H9 (cell line): ENCODE results near the gene CCDC91. TPM values are rescaled to one million over a fixed set of nuclear protein-coding genes. Genes with fewer than 3 reads are reported as not detected.

Experiments
- DNase-seq: peaks from one replicate; pipeline ENCODE4 v3.0.0-alpha.2; 2017
- H2AFZ ChIP-seq: one replicate; pipeline ENCODE4 v1.6.1; 2013; ENCODE audit warnings: mild to moderate bottlenecking, low read length, control low read depth, moderate library complexity
- H2AK5ac ChIP-seq: 2 replicates; pipeline ENCODE4 v1.6.1; 2013; ENCODE audit warnings: low read length, control low read depth, mixed read lengths; ENCODE audit not compliant: insufficient read length
- H2BK120ac ChIP-seq: one replicate; pipeline ENCODE4 v1.6.1; 2013; ENCODE audit warnings: low read depth, mild to moderate bottlenecking, low read length, control low read depth, inconsistent platforms; ENCODE audit not compliant: poor library complexity, severe bottlenecking
- H2BK12ac ChIP-seq: 2 replicates; pipeline ENCODE4 v1.6.1; 2013; ENCODE audit warnings: low read length, control low read depth, mixed read lengths, low read depth; ENCODE audit not compliant: insufficient read length
- H2BK15ac ChIP-seq: 2 replicates; pipeline ENCODE4 v1.6.1; 2013; ENCODE audit warnings: low read depth, low read length, control low read depth
- H2BK20ac ChIP-seq: one replicate; pipeline ENCODE4 v1.6.1; 2013; ENCODE audit warnings: low read depth, mild to moderate bottlenecking, low read length, control low read depth, inconsistent platforms; ENCODE audit not compliant: poor library complexity, severe bottlenecking
- H2BK5ac ChIP-seq: 2 replicates; pipeline ENCODE4 v1.6.1; 2013; ENCODE audit warnings: low read length, control low read depth, mixed read lengths; ENCODE audit not compliant: insufficient read length
- H3K14ac ChIP-seq: 2 replicates; pipeline ENCODE4 v1.6.1; 2013; ENCODE audit warnings: low read length, control low read depth; ENCODE audit not compliant: insufficient read depth
- H3K18ac ChIP-seq: 2 replicates; pipeline ENCODE4 v1.6.1; 2013; ENCODE audit warnings: low read depth, mild to moderate bottlenecking, mixed read lengths, low read length, control low read depth; ENCODE audit not compliant: insufficient read length
- H3K23ac ChIP-seq: 2 replicates; pipeline ENCODE4 v1.6.1; 2013; ENCODE audit warnings: low read length, control low read depth, mixed read lengths, low read depth; ENCODE audit not compliant: insufficient read length
- H3K23me2 ChIP-seq: 2 replicates; pipeline ENCODE4 v1.6.1; 2013; ENCODE audit warnings: low read depth, mild to moderate bottlenecking, mixed read lengths, low read length, control low read depth; ENCODE audit not compliant: insufficient read length, poor library complexity, severe bottlenecking
- H3K27ac ChIP-seq: 2 replicates; pipeline ENCODE4 v1.5.1; 2013; ENCODE audit warnings: low read length, control low read depth, mixed read lengths, low read depth; ENCODE audit not compliant: insufficient read length
- H3K27me3 ChIP-seq: 2 replicates; pipeline ENCODE4 v1.6.1; 2013; ENCODE audit warnings: low read length, control low read depth, inconsistent platforms; ENCODE audit not compliant: insufficient read depth
- H3K4ac ChIP-seq: 2 replicates; pipeline ENCODE4 v1.6.1; 2013; ENCODE audit warnings: low read depth, mild to moderate bottlenecking, control low read depth, inconsistent platforms, low read length, moderate library complexity
- H3K4me1 ChIP-seq: 2 replicates; pipeline ENCODE4 v1.6.1; 2013; ENCODE audit warnings: low read length, control low read depth, inconsistent platforms; ENCODE audit not compliant: insufficient read depth
- H3K4me2 ChIP-seq: 2 replicates; pipeline ENCODE4 v1.6.1; 2013; ENCODE audit warnings: low read length, control low read depth, mixed read lengths; ENCODE audit not compliant: insufficient read length, insufficient read depth
- H3K56ac ChIP-seq: 2 replicates; pipeline ENCODE4 v1.6.1; 2013; ENCODE audit warnings: low read depth, mild to moderate bottlenecking, mixed read lengths, low read length, control low read depth; ENCODE audit not compliant: insufficient read length
- H3K79me1 ChIP-seq: 2 replicates; pipeline ENCODE4 v1.6.1; 2013; ENCODE audit warnings: low read depth, mild to moderate bottlenecking, moderate library complexity, low read length, control low read depth, inconsistent platforms; ENCODE audit not compliant: insufficient read depth, poor library complexity, severe bottlenecking
- H3K79me2 ChIP-seq: 2 replicates; pipeline ENCODE4 v1.6.1; 2013; ENCODE audit warnings: low read length, control low read depth, inconsistent platforms; ENCODE audit not compliant: insufficient read depth
- H3K9ac ChIP-seq: 2 replicates; pipeline ENCODE4 v1.6.1; 2013; ENCODE audit warnings: low read length, control low read depth, mixed read lengths; ENCODE audit not compliant: insufficient read length; ENCODE audit errors: extremely low read depth
- H3K9me3 ChIP-seq: one replicate; pipeline ENCODE4 v1.6.1; 2013; ENCODE audit warnings: low read depth, low read length, inconsistent platforms; ENCODE audit not compliant: control insufficient read depth
- H3T11ph ChIP-seq: one replicate; pipeline ENCODE4 v1.6.1; 2013; ENCODE audit warnings: mild to moderate bottlenecking, low read length, control low read depth, inconsistent platforms
- H4K20me1 ChIP-seq: one replicate; pipeline ENCODE4 v1.6.1; 2013; ENCODE audit not compliant: control insufficient read depth, insufficient read length, insufficient read depth
- H4K5ac ChIP-seq: 2 replicates; pipeline ENCODE4 v1.6.1; 2013; ENCODE audit warnings: low read depth, mild to moderate bottlenecking, mixed read lengths, low read length, control low read depth; ENCODE audit not compliant: insufficient read length
- H4K8ac ChIP-seq: replicated peaks from 2 replicates; pipeline ENCODE4 v1.6.1; 2013; ENCODE audit warnings: low read length, control low read depth, mixed read lengths, low read depth; ENCODE audit not compliant: insufficient read length
- H4K91ac ChIP-seq: 2 replicates; pipeline ENCODE4 v1.6.1; 2013; ENCODE audit warnings: low read depth, mild to moderate bottlenecking, moderate library complexity, mixed read lengths, low read length, control low read depth; ENCODE audit not compliant: insufficient read length
- H3K27ac Mint-ChIP-seq, 3 experiments: 2 replicates in 2 of 3; 3 replicates in 1 of 3; pipeline ENCODE4 v1.8.0; 2020 to 2021; ENCODE audit warnings: mixed read lengths in 3 of 3, mild to moderate bottlenecking in 1 of 3, moderate library complexity in 1 of 3
- H3K27me3 Mint-ChIP-seq: 2 replicates; pipeline ENCODE4 v1.8.0; 2021; ENCODE audit warnings: low read depth, mild to moderate bottlenecking, moderate library complexity, mixed read lengths
- H3K36me3 Mint-ChIP-seq, 3 experiments: 2 replicates in 2 of 3; 3 replicates in 1 of 3; pipeline ENCODE4 v1.8.0; 2020 to 2021; ENCODE audit warnings: low read depth in 3 of 3, mixed read lengths in 3 of 3; ENCODE audit not compliant: insufficient read depth in 1 of 3
- H3K4me1 Mint-ChIP-seq, 2 experiments: 2 replicates each; pipeline ENCODE4 v1.8.0; 2020; ENCODE audit warnings: mixed read lengths in 2 of 2
- H3K4me3 Mint-ChIP-seq, 2 experiments: 2 replicates in 1 of 2; 3 replicates in 1 of 2; pipeline ENCODE4 v1.8.0; 2020 to 2021; ENCODE audit warnings: mild to moderate bottlenecking in 2 of 2, mixed read lengths in 2 of 2, moderate library complexity in 1 of 2
- H3K9me3 Mint-ChIP-seq, 2 experiments: 2 replicates in 1 of 2; 3 replicates in 1 of 2; pipeline ENCODE4 v1.8.0; 2020; ENCODE audit warnings: mild to moderate bottlenecking in 2 of 2, mixed read lengths in 2 of 2, moderate library complexity in 1 of 2
- CTCF ChIP-seq: fragments of 200-600 bp; sonication (generic); conservative IDR thresholded peaks from 3 replicates; pipeline ENCODE4 v1.8.0; 2021; ENCODE audit warnings: antibody characterized with exemption, mild to moderate bottlenecking
- WGBS: extraction: QIAGEN DNeasy Blood & Tissue Kit; methylation state at CpG from one replicate; pipeline ENCODE4 v1.1.7; 2013; ENCODE audit warnings: missing lambda C conversion rate, low lambda C conversion rate, mixed read lengths; ENCODE audit not compliant: insufficient read length; ENCODE audit errors: extremely low coverage; 5-methylcytosine and 5-hydroxymethylcytosine counted together
- total RNA-seq: library from RNA; stranded (reverse); gene quantifications from 2 replicates; pipeline ENCODE4 v1.2.1, GENCODE V29; 2021

CCDC91 gene
- total RNA-seq, 1 experiment from 2014 or later: 22.7 TPM

- no peak overlapping the region for H2AK5ac ChIP-seq
- no peak overlapping the region for H3K56ac ChIP-seq
- H3K4ac ChIP-seq: no peak overlapping the region
- H4K20me1 ChIP-seq: no peaks in the 10 kb centered on the region
- Mint-ChIP-seq H3K9me3 (no peaks in the 10 kb centered on the region), H3K36me3 (peaks cover 0 to 9% (median 0%) of the 10 kb centered on the region in 3 experiments; a peak in 4 of 7 replicates), H3K27me3 (no peaks in the 10 kb centered on the region), H3K27ac (no peak overlapping the region), H3K4me3 (no peak overlapping the region), H3K4me1 (peaks cover 6 to 11% of the 10 kb centered on the region in 2 experiments; a peak in 3 of 4 replicates)
- H2BK12ac ChIP-seq: no peak overlapping the region
- no peak overlapping the region for H3K23ac ChIP-seq
- H4K5ac ChIP-seq: no peak overlapping the region
- no peak overlapping the region for H3T11ph ChIP-seq
- no peak overlapping the region for H3K27ac ChIP-seq
- no peaks in the 10 kb centered on the region for H3K27me3 ChIP-seq
- no peaks in the 10 kb centered on the region for H3K23me2 ChIP-seq
- H2BK5ac ChIP-seq: no peak overlapping the region
- H2AFZ ChIP-seq: no peak overlapping the region
- no peak for TF ChIP-seq CTCF
- no peak overlapping the region for H4K8ac ChIP-seq
- H4K91ac ChIP-seq: no peak overlapping the region
- H3K79me2 ChIP-seq: no peaks in the 10 kb centered on the region
- H3K18ac ChIP-seq: no peak overlapping the region
- H2BK15ac ChIP-seq: no peak overlapping the region
- no peak overlapping the region for H3K9ac ChIP-seq
- H2BK20ac ChIP-seq: no peak overlapping the region
- no CpG with 5 or more reads among the region's 3 CpGs for WGBS
- H3K4me1 ChIP-seq: no peaks in the 10 kb centered on the region
- no peaks in the 10 kb centered on the region for H3K9me3 ChIP-seq
- no peak overlapping the region for H3K14ac ChIP-seq
- no peak overlapping the region for H3K4me2 ChIP-seq
- no peaks in the 10 kb centered on the region for H3K79me1 ChIP-seq
- DNase-seq: no peak
- no peak overlapping the region for H2BK120ac ChIP-seq
These were observed 236.8 kb downstream of the CCDC91 start for GRCh38 chr12:28427046-28427445.
